Panc1 (cell line): ENCODE results near the gene MAP2K7. TPM values are rescaled to one million over a fixed set of nuclear protein-coding genes. Genes with fewer than 3 reads are reported as not detected.

Experiments
- ATAC-seq: fragments of 200-7000 bp; cut with Tn5 transposase; 2 replicates; pipeline ENCODE4 v1.9.1; 2020; ENCODE audit warnings: mild to moderate bottlenecking, moderate library complexity
- BruUV-seq: library from RNA; stranded (reverse); fragments of 400-500 nt; replicated peaks from 2 replicates; lab custom pipeline; 2021; lab: Mats Ljungman, UMichigan
- CTCF ChIA-PET: fragments of 300-600 bp; sonication (Branson Sonifier 250); formaldehyde crosslinking; loops from one replicate; lab custom pipeline; 2022; ENCODE audit warnings: antibody characterized with exemption; lab: Charles Lee
- POLR2A ChIA-PET: fragments of 300-600 bp; sonication (Branson Sonifier 250); formaldehyde crosslinking; loops from one replicate; lab custom pipeline; 2022; ENCODE audit warnings: antibody characterized with exemption; lab: Charles Lee
- DNase-seq: peaks from one replicate; pipeline ENCODE4 v3.0.0-alpha.2; 2010; ENCODE audit warnings: low read depth, low spot score
- H3K27ac ChIP-seq: 2 replicates; pipeline ENCODE4 v1.5.1; 2011; ENCODE audit warnings: mild to moderate bottlenecking, low read length, inconsistent platforms
- H3K27me3 ChIP-seq: fragments of 200-500 bp; sonication (Bioruptor generic); 2 replicates; pipeline ENCODE4 v1.6.0; 2014; ENCODE audit warnings: low read length, inconsistent platforms; ENCODE audit not compliant: control insufficient read depth, insufficient read depth
- H3K36me3 ChIP-seq: fragments of 200-500 bp; sonication (Bioruptor generic); 2 replicates; pipeline ENCODE4 v1.5.1; 2014; ENCODE audit warnings: inconsistent platforms, mild to moderate bottlenecking, low read length, moderate library complexity; ENCODE audit not compliant: control insufficient read depth, insufficient read depth
- H3K4me1 ChIP-seq: 2 replicates; pipeline ENCODE4 v1.5.1; 2011; ENCODE audit warnings: inconsistent platforms, mild to moderate bottlenecking, low read length, moderate library complexity; ENCODE audit not compliant: control insufficient read depth, insufficient read depth
- H3K4me3 ChIP-seq, 2 experiments: 2 replicates each; pipeline ENCODE4 v1.5.1; 2011 to 2012; ENCODE audit warnings: low read depth in 2 of 2, low read length in 2 of 2, mild to moderate bottlenecking in 2 of 2, inconsistent platforms in 1 of 2, moderate library complexity in 1 of 2
- H3K9me3 ChIP-seq: fragments of 200-500 bp; sonication (Bioruptor generic); 2 replicates; pipeline ENCODE4 v1.5.1; 2014; ENCODE audit warnings: low read depth, mild to moderate bottlenecking, inconsistent platforms, low read length, moderate library complexity; ENCODE audit not compliant: control insufficient read depth, insufficient read depth
- POLR2AphosphoS5 ChIP-seq: IDR thresholded peaks from 2 replicates; pipeline ENCODE4 v1.6.1; 2012; ENCODE audit warnings: mild to moderate bottlenecking, low read depth, low read length, moderate library complexity
- REST ChIP-seq, 2 experiments: IDR thresholded peaks; 2 replicates each; pipeline ENCODE4 v1.6.1; 2011 to 2012; ENCODE audit warnings: low read depth in 2 of 2, control low read depth in 1 of 2, low read length in 1 of 2, mild to moderate bottlenecking in 1 of 2, moderate library complexity in 1 of 2; ENCODE audit not compliant: insufficient read depth in 1 of 2
- SIN3A ChIP-seq: IDR thresholded peaks from 2 replicates; pipeline ENCODE4 v1.6.1; 2012; ENCODE audit warnings: low read depth, mild to moderate bottlenecking, low read length, moderate library complexity, borderline replicate concordance; ENCODE audit not compliant: insufficient read depth
- TCF7L2 ChIP-seq: IDR thresholded peaks from 2 replicates; pipeline ENCODE4 v1.6.1; 2011; ENCODE audit warnings: mild to moderate bottlenecking, low read depth, low read length, inconsistent platforms
- in situ Hi-C: cut with HindIII; loops from 2 replicates; pipeline ENCODE4 v1.10.0; 2016; ENCODE audit warnings: low sequenced_read_pairs, low pct_unique_long_range_greater_than_20kb
- intact Hi-C: fragments of 100-400 bp; cut with micrococcal nuclease; formaldehyde crosslinking; loops from one replicate; pipeline ENCODE4 v1.10.0; 2022; ENCODE audit not compliant: unreplicated experiment
- total RNA-seq: library from RNA; stranded (reverse); gene quantifications from one replicate; pipeline ENCODE4 v1.2.1, GENCODE V29; 2021; ENCODE audit not compliant: unreplicated experiment
- TF ChIP-seq, protein P1 (sequence below): fragments of 450-650 bp; IDR thresholded peaks from 2 replicates; pipeline ENCODE4 v1.5.1; 2017; ENCODE audit warnings: mild to moderate bottlenecking

MAP2K7 gene
- total RNA-seq, 1 experiment from 2014 or later: 32.9 TPM

- CTCF ChIA-PET: no interaction called here
These were observed 44.3 kb downstream of the MAP2K7 start for GRCh38 chr19:7947939-7948338.

DNA sequence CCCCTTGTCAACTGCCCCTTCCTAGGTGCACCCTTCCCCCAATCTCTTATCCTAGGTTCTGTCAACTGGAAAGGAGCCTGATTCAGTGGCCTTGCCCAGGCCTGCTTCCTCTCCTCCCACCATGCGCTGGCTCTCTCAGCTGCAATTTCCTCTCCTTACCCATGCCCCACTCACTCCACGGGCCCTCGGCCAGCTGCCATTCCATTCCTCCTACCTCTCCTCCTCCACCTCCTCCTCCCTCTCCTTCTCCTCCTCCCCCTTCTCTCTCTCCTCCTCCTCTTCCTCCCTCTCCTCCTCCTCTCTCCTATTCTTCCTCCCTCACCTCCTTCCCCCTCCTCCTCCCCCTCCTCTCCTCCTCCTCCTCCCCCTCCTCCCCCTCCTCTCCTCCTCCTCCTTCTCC lies 49.4 kb downstream of the MAP2K7 start:
- intact Hi-C loops (no loop called here), in situ Hi-C loops (no loop called here)
- H3K4me1 ChIP-seq: peaks cover 3% of the 10 kb centered on the region; the same call in 1 of the 2 replicates
- no TSS peak for BruUV-seq
- H3K9me3 ChIP-seq: no peaks in the 10 kb centered on the region
- POLR2A ChIA-PET: no interaction called here
- DNase-seq (no peak), ATAC-seq (peak; percentile 62)
- H3K4me3 ChIP-seq: no peak overlapping the region
- H3K36me3 ChIP-seq: no peaks in the 10 kb centered on the region
- no peak for TF ChIP-seq REST (IDR thresholded peaks at IDR 0.05; ENCODE audit: insufficient read depth in 1 of 2, low read depth in 2 of 2, low read length in 1 of 2)
- H3K27ac ChIP-seq: no peak overlapping the region
- CTCF ChIA-PET: no interaction called here
- no peaks in the 10 kb centered on the region for H3K27me3 ChIP-seq

More at GRCh38 chr19:7947939-7948338, 44.3 kb downstream of the MAP2K7 start:
- no peaks in the 10 kb centered on the region for H3K4me1 ChIP-seq
- intact Hi-C loops: no loop called here
- H3K27ac ChIP-seq: no peak overlapping the region
- H3K36me3 ChIP-seq: peaks cover 4% of the 10 kb centered on the region; the same call in 1 of the 2 replicates
- DNase-seq: no peak
- no peaks in the 10 kb centered on the region for H3K27me3 ChIP-seq
- POLR2A ChIA-PET: interaction anchor here (0.6 kb wide), 1 partner anchor 21 kb away, joined by 10 read pairs; no protein-coding TSS in a partner anchor
- no peak overlapping the region for H3K4me3 ChIP-seq
- ATAC-seq: no peak
- no TSS peak for BruUV-seq
- in situ Hi-C loops: no loop called here
- H3K9me3 ChIP-seq: no peaks in the 10 kb centered on the region
- TF ChIP-seq SIN3A (no peak), POLR2AphosphoS5 (0 out of 2 replicates have a peak, but pooled peaks have one; percentile 22), REST (IDR thresholded peaks at IDR 0.05; ENCODE audit: insufficient read depth in 1 of 2, low read depth in 2 of 2, low read length in 1 of 2) (no peak), TCF7L2 (no peak)
- TF ChIP-seq, protein P1, sequence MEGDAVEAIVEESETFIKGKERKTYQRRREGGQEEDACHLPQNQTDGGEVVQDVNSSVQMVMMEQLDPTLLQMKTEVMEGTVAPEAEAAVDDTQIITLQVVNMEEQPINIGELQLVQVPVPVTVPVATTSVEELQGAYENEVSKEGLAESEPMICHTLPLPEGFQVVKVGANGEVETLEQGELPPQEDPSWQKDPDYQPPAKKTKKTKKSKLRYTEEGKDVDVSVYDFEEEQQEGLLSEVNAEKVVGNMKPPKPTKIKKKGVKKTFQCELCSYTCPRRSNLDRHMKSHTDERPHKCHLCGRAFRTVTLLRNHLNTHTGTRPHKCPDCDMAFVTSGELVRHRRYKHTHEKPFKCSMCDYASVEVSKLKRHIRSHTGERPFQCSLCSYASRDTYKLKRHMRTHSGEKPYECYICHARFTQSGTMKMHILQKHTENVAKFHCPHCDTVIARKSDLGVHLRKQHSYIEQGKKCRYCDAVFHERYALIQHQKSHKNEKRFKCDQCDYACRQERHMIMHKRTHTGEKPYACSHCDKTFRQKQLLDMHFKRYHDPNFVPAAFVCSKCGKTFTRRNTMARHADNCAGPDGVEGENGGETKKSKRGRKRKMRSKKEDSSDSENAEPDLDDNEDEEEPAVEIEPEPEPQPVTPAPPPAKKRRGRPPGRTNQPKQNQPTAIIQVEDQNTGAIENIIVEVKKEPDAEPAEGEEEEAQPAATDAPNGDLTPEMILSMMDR: no peak
